K562 (cell line): ENCODE measurements around the gene IL31RA. TPM values are rescaled to one million over a fixed set of nuclear protein-coding genes. Genes with fewer than 3 reads are reported as not detected.

Source experiments
- ATAC-seq: fragments of 200-7000 bp; cut with Tn5 transposase; 3 replicates; pipeline ENCODE4 v1.9.1; 2020; ENCODE audit warnings: moderate library complexity
- BruUV-seq: library from RNA; stranded (reverse); fragments of 400-500 nt; replicated peaks from 2 replicates; lab custom pipeline; 2021; lab: Mats Ljungman, UMichigan
- CTCF ChIA-PET: fragments of 300-600 bp; formaldehyde crosslinking; extraction: SDS; loops from one replicate; lab custom pipeline; 2021; ENCODE audit warnings: low intra/inter-chr PET ratio; lab: Yijun Ruan, JAX
- POLR2A ChIA-PET: fragments of 300-600, 350-650 bp; sonication (Branson Sonifier 250); formaldehyde crosslinking; extraction: SDS; loops from one replicate; lab custom pipeline; 2021; ENCODE audit warnings: antibody characterized with exemption, inconsistent platforms; lab: Yijun Ruan, JAX
- DNase-seq, 4 experiments: peaks; one replicate each; pipeline versions ENCODE4 v3.0.0 to v3.0.0-alpha.2; 2011 to 2018; ENCODE audit warnings: low spot score in 3 of 4, mixed read lengths in 3 of 4; ENCODE audit errors: extremely low read depth in 1 of 4
- FAIRE-seq: peaks from 2 replicates; lab custom pipeline; 2011; peaks lifted over from hg19 to GRCh38; lab: Jason Lieb, UNC
- H2AFZ ChIP-seq: 2 replicates; pipeline ENCODE4 v1.6.0; 2011; ENCODE audit warnings: low read depth, low read length, control low read depth, inconsistent platforms
- H3K27ac ChIP-seq: fragments of 200-600 bp; 3 replicates; pipeline ENCODE4 v1.8.0; 2011; ENCODE audit warnings: low read depth, mild to moderate bottlenecking, control low read depth, inconsistent platforms, low read length, moderate library complexity, mixed read lengths; ENCODE audit errors: extremely low read depth
- H3K27me3 ChIP-seq, 2 experiments: fragments of 300-600 bp in 1 of 2; 2 replicates in 1 of 2; 3 replicates in 1 of 2; pipeline versions ENCODE4 v1.6.0 to v1.8.0; 2011; ENCODE audit warnings: inconsistent platforms in 2 of 2, low read length in 2 of 2, mild to moderate bottlenecking in 1 of 2, mixed read lengths in 1 of 2, moderate library complexity in 1 of 2; ENCODE audit not compliant: control insufficient read depth in 2 of 2, insufficient read depth in 2 of 2
- H3K36me3 ChIP-seq: fragments of 300-600 bp; 3 replicates; pipeline ENCODE4 v1.8.0; 2011; ENCODE audit warnings: mild to moderate bottlenecking, low read length, inconsistent platforms; ENCODE audit not compliant: control insufficient read depth, insufficient read depth
- H3K4me1 ChIP-seq, 2 experiments: fragments of 200-600 bp in 1 of 2; replicated peaks in 1 of 2; 2 replicates in 1 of 2; 3 replicates in 1 of 2; pipeline versions ENCODE4 v1.5.1 to v1.8.0; 2011; ENCODE audit warnings: inconsistent platforms in 2 of 2, low read length in 2 of 2, mild to moderate bottlenecking in 1 of 2, mixed read lengths in 1 of 2, moderate library complexity in 1 of 2; ENCODE audit not compliant: control insufficient read depth in 2 of 2, insufficient read depth in 2 of 2
- H3K4me2 ChIP-seq: 2 replicates; pipeline ENCODE4 v1.6.1; 2011; ENCODE audit warnings: low read length, control low read depth, inconsistent platforms, mixed read lengths; ENCODE audit not compliant: insufficient read depth
- H3K4me3 ChIP-seq: fragments of 200-600 bp; sonication (generic), shearing (Covaris generic); 2 replicates; pipeline ENCODE4 v1.5.1; 2016; ENCODE audit warnings: control low read depth, inconsistent platforms
- H3K79me2 ChIP-seq: fragments of 200-600 bp; 3 replicates; pipeline ENCODE4 v1.8.0; 2011; ENCODE audit warnings: low read length, inconsistent platforms; ENCODE audit not compliant: control insufficient read depth, insufficient read depth
- H3K9ac ChIP-seq, 2 experiments: 2 replicates each; pipeline versions ENCODE4 v1.6.0 to v1.6.1; 2011; ENCODE audit warnings: low read depth in 2 of 2, low read length in 2 of 2, control low read depth in 1 of 2, inconsistent platforms in 1 of 2, mild to moderate bottlenecking in 1 of 2, mixed read lengths in 1 of 2; ENCODE audit not compliant: insufficient read depth in 1 of 2
- H3K9me1 ChIP-seq: one replicate; pipeline ENCODE4 v1.6.0; 2011; ENCODE audit warnings: inconsistent platforms, mild to moderate bottlenecking, low read length, moderate library complexity; ENCODE audit not compliant: control insufficient read depth, insufficient read depth
- H3K9me3 ChIP-seq: replicated peaks from 2 replicates; pipeline ENCODE4 v1.5.1; 2011; ENCODE audit warnings: low read depth, low read length, inconsistent platforms; ENCODE audit not compliant: control insufficient read depth, insufficient read depth
- H4K20me1 ChIP-seq: replicated peaks from 2 replicates; pipeline ENCODE4 v1.6.1; 2011; ENCODE audit warnings: low read length, inconsistent platforms, mixed read lengths; ENCODE audit not compliant: control insufficient read depth, insufficient read depth
- CEBPG ChIP-seq, 3 experiments: fragments of 200-800 bp in 1 of 3; sonication (Bioruptor generic) in 1 of 3; sonication (generic) in 1 of 3; formaldehyde crosslinking in 1 of 3; IDR thresholded peaks in 2 of 3; conservative IDR thresholded peaks in 1 of 3; 2 replicates each; pipeline versions ENCODE4 v1.6.1 to v1.8.0; 2016 to 2022; ENCODE audit warnings: missing compliant biosample characterization in 2 of 3, missing genetic modification characterization in 2 of 3, mild to moderate bottlenecking in 1 of 3, missing genetic modification reagents in 1 of 3
- FOXM1 ChIP-seq, 2 experiments: fragments of 450-650 bp in 1 of 2; sonication (generic) in 1 of 2; formaldehyde crosslinking in 1 of 2; IDR thresholded peaks; 2 replicates each; pipeline versions ENCODE4 v1.6.1 to v1.9.0; 2017 to 2022; ENCODE audit warnings: low read depth in 2 of 2, mild to moderate bottlenecking in 2 of 2, missing genetic modification reagents in 1 of 2, moderate library complexity in 1 of 2
- IFI16 ChIP-seq: fragments of 250-450 bp; sonication (Bioruptor Pico); IDR thresholded peaks from 2 replicates; pipeline ENCODE4 v2.1.2; 2022; ENCODE audit warnings: mild to moderate bottlenecking, inconsistent platforms
- MYNN ChIP-seq, 2 experiments: sonication (generic); formaldehyde crosslinking in 1 of 2; IDR thresholded peaks; 2 replicates each; pipeline versions ENCODE4 v1.5.0 to v1.6.1; 2016 to 2020; ENCODE audit warnings: antibody characterized with exemption in 1 of 2, missing genetic modification reagents in 1 of 2
- RFX7 ChIP-seq: fragments of 250-450 bp; sonication (Bioruptor Pico); IDR thresholded peaks from 2 replicates; pipeline ENCODE4 v1.5.1; 2021; ENCODE audit warnings: mild to moderate bottlenecking
- THAP12 ChIP-seq: fragments of 250-450 bp; sonication (Bioruptor Pico); IDR thresholded peaks from 2 replicates; pipeline ENCODE4 v1.9.0; 2021; ENCODE audit warnings: mild to moderate bottlenecking, inconsistent platforms
- ZNF41 ChIP-seq: fragments of 250-450 bp; sonication (Bioruptor Pico); conservative IDR thresholded peaks from 2 replicates; pipeline ENCODE4 v1.4.0; 2020; ENCODE audit warnings: mild to moderate bottlenecking
- WGBS: fragments of 100-300 bp; shearing (Covaris generic); methylation state at CpG from one replicate; pipeline ENCODE4 v1.1.6; 2016; ENCODE audit warnings: low coverage, mixed read lengths; ENCODE audit not compliant: insufficient coverage; ENCODE audit errors: missing lambda C conversion rate; 5-methylcytosine and 5-hydroxymethylcytosine counted together
- in situ Hi-C: fragments of 300-500 bp; cut with MboI; formaldehyde crosslinking; loops from 4 replicates; pipeline ENCODE4 v1.15.0; 2018; ENCODE audit warnings: inconsistent platforms, mixed read lengths
- intact Hi-C: fragments of 100-400 bp; cut with micrococcal nuclease; formaldehyde crosslinking; loops from 2 replicates; pipeline ENCODE4 v1.14.2; 2022
- polyA plus RNA-seq, 8 experiments: library from polyadenylated mRNA; depleted of rRNA in 4 of 8; stranded (reverse) in 5 of 8; unstranded in 3 of 8; fragments of >200 nt; fragmentation: Nextera tagmentation in 2 of 8; fragmentation: Illumina TruSeq in 1 of 8; extraction: Ambion mirVana in 2 of 8; extraction: Trizol in 1 of 8; gene quantifications; 2 replicates each; pipeline versions ENCODE4 v1.2.1 to v1.2.3, GENCODE V29; 2011 to 2014; ENCODE audit warnings: inconsistent platforms in 1 of 8, missing spikeins in 1 of 8
- total RNA-seq, 7 experiments: library from RNA; depleted of rRNA in 6 of 7; stranded (reverse); fragments of >200 nt in 6 of 7; fragmentation: Illumina TruSeq in 2 of 7; extraction: Trizol in 2 of 7; gene quantifications; 2 replicates each; pipeline versions ENCODE4 v1.2.1 to v1.2.3, GENCODE V29; 2011 to 2021; ENCODE audit warnings: low replicate concordance in 1 of 7

IL31RA gene
- total and polyA plus RNA-seq, 9 of the 15 experiments (the other 6 are each of a cell fraction or from before 2014, with no cell fraction given): not detected

- Histone ChIP-seq H3K79me2 (no peaks in the 10 kb centered on the region), H3K27ac (no peak overlapping the region), H3K9ac (no peak overlapping the region), H3K36me3 (no peaks in the 10 kb centered on the region), H3K9me3 (peaks cover 2% of the 10 kb centered on the region; the same call in 1 of the 2 replicates), H3K4me1 (no peaks in the 10 kb centered on the region), H3K4me3 (no peak overlapping the region), H3K4me2 (no peak overlapping the region), H3K9me1 (no peaks in the 10 kb centered on the region), H2AFZ (no peak overlapping the region), H3K27me3 (peaks cover 0 to 6% of the 10 kb centered on the region in 2 experiments; a peak in 1 of 5 replicates), H4K20me1 (no peaks in the 10 kb centered on the region)
- FAIRE-seq (no peak), ATAC-seq (no peak), DNase-seq (no peak)
- intact Hi-C loops: no loop called here
- POLR2A ChIA-PET: no interaction called here
- CTCF ChIA-PET: no interaction called here
- no peak for TF ChIP-seq FOXM1 (IDR thresholded peaks at IDR 0.05; ENCODE audit: low read depth)
- no peak for TF ChIP-seq FOXM1 (CRISPR knock-in tag; IDR thresholded peaks at IDR 0.05; ENCODE audit: low read depth)
- TF ChIP-seq CEBPG (CRISPR knock-in tag; IDR thresholded peaks at IDR 0.05): no peak
- TF ChIP-seq CEBPG (tag; conservative IDR thresholded peaks at IDR 0.05 in 1 of 2, IDR thresholded peaks at IDR 0.05 in 1 of 2): peak in 1 of 2 experiments; percentile 34; a peak in 1 of 4 replicates
- TF ChIP-seq MYNN (IDR thresholded peaks at IDR 0.05): no peak
- no peak for TF ChIP-seq MYNN (CRISPR knock-in tag; IDR thresholded peaks at IDR 0.05)
- TF ChIP-seq THAP12 (CRISPR knock-in tag): no peak
- no peak for TF ChIP-seq ZNF41 (CRISPR knock-in tag)
- TF ChIP-seq IFI16 (CRISPR knock-in tag): no peak
- no peak for TF ChIP-seq RFX7 (CRISPR knock-in tag)
- BruUV-seq: no TSS peak
- WGBS: 1% methylated on average over 5 of the region's 5 CpGs
- in situ Hi-C loops: no loop called here
These were observed 5.5 kb downstream of the IL31RA start for GRCh38 chr5:55856516-55857246.
